SK-N-SH (cell line): ENCODE data around the gene ZNF780B.

ENCODE experiments used
- CTCF ChIP-seq: fragments of 200-600 bp; sonication (generic); IDR thresholded peaks from 2 replicates; pipeline ENCODE4 v1.6.1; 2017; ENCODE audit warnings: antibody characterized with exemption, mild to moderate bottlenecking, moderate library complexity
- POLR2AphosphoS5 ChIP-seq: IDR thresholded peaks from 2 replicates; pipeline ENCODE4 v1.6.1; 2012; ENCODE audit warnings: low read depth, low read length
- REST ChIP-seq: IDR thresholded peaks from 2 replicates; pipeline ENCODE4 v1.6.1; 2012; ENCODE audit warnings: mild to moderate bottlenecking, low read depth, low read length, moderate library complexity
- SIN3A ChIP-seq: IDR thresholded peaks from 2 replicates; pipeline ENCODE4 v1.6.1; 2012; ENCODE audit warnings: low read depth, mild to moderate bottlenecking, low read length, moderate library complexity, borderline replicate concordance
- TAF1 ChIP-seq: IDR thresholded peaks from 2 replicates; pipeline ENCODE4 v1.6.1; 2012; ENCODE audit warnings: low read depth, mild to moderate bottlenecking, low read length, moderate library complexity, borderline replicate concordance
- USF2 ChIP-seq: fragments of 150-350 bp; IDR thresholded peaks from 2 replicates; pipeline ENCODE4 v1.6.1; 2017; ENCODE audit warnings: antibody characterized with exemption, low read length, low read depth, borderline replicate concordance
- YY1 ChIP-seq: IDR thresholded peaks from 2 replicates; pipeline ENCODE4 v1.4.0; 2012; ENCODE audit warnings: low read depth, mild to moderate bottlenecking

- no peak for TF ChIP-seq TAF1
- no peak for TF ChIP-seq USF2
- no peak for TF ChIP-seq SIN3A
- TF ChIP-seq YY1 = no peak
- TF ChIP-seq REST = no peak
- no peak for TF ChIP-seq CTCF
- TF ChIP-seq POLR2AphosphoS5 = no peak
Observed at GRCh38 chr19:39987596-39987995, 68.4 kb downstream of the ZNF780B start.
